HL-60 (cell line): ENCODE measurements around the gene GPER1.

Experiments used
- CTCF ChIP-seq: IDR thresholded peaks from one replicate; pipeline ENCODE4 v1.5.1; 2011; ENCODE audit warnings: low read length, control low read depth, inconsistent platforms; ENCODE audit not compliant: insufficient read depth
- GABPA ChIP-seq: IDR thresholded peaks from 2 replicates; pipeline ENCODE4 v1.6.1; 2012; ENCODE audit warnings: low read depth

- TF ChIP-seq CTCF: no peak
- no peak for TF ChIP-seq GABPA
Observed at GRCh38 chr7:1103009-1103788, 15.3 kb downstream of the GPER1 start.
